Measurements from ENCODE around the gene ART5.
A peak's percentile ranks its signal among the peaks of the same experiment; 100 is the strongest.
"Not testable (repeated sequence)": the region's sequence is repeated elsewhere in the genome, so short reads cannot be mapped to it uniquely, and the experiment has no call there.

The ART5 gene

DNA sequence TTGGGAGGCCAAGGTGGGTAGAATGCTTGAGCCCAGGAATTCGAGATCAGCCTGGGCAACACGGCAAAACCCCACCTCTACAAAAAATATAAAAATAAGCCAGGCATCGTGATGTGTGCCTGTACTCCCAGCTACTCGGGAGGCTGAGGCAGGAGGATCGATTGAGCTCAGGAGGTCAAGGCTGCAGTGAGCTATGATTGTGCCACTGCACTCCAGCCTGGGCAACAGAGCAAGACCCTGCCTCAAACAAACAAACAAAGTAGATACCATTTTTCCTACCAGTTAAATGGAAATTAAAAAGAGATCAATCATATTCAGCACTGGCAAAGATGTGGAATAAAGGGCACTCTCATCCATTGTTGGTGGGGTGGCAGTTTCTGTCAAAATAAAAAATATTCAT, 15.5 kb upstream of the ART5 start:
- DNase-seq (ENCODE audit: low read depth): not testable (repeated sequence)

DNA sequence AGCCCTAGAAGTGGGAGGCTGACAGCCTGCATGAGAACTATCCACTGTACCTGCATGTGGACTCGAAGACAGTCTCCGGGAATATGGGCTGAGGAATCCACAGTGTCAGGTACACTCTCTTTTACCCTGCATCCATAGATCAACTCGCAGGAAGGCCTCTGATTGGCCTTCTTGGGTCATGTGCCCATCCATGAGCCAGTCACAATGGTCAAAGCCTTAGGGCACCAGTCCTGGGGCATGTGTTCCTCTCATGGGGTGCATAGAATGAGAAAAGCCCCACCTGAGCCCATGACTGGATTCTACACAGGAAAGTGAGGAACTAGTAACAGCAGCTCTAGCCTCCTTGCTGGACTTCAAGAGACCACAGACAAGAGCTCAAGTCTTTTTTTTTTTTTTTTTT, 13.8 kb upstream of the ART5 start:
- no peak for DNase-seq (ENCODE audit: low read depth)

DNA sequence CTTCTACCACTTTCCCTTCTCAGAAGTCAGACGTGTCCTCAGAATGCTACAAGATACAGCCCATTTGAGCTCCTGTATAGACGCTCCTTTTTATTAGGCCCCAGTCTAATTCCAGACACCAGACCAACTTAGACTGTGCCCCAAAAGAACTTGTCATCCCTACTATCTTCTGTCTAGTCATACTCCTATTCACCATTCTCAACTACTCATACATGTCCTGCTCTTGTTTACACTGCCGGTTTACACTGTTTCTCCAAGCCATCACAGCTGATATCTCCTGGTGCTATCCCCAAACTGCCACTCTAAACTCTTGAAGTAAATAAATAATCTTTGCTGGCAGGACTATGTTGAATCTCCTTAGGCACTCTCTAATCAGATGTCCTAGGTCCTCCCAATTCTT, 10.7 kb upstream of the ART5 start:
- not testable (repeated sequence) for DNase-seq (ENCODE audit: low read depth)

DNA sequence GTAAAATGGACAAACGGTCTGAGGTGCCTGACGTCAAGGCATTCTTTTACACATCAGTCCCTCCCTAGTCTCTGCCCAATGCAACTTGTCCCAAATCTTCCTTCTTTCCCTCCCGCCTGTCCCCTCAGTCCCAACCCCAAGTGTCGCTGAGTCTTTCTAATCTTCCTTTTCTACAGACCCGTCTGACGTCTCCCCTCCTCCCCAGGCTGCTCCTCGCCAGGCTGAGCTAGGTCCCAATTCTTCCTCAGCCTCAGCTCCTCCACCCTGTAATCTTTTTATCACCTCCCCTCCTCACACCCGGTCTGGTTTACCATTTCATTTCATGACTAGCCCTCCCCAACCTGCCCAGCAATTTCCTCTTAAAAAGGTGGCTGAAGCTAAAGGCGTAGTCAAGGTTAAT, 7.6 kb upstream of the ART5 start:
- not testable (repeated sequence) for DNase-seq (ENCODE audit: low read depth)

DNA sequence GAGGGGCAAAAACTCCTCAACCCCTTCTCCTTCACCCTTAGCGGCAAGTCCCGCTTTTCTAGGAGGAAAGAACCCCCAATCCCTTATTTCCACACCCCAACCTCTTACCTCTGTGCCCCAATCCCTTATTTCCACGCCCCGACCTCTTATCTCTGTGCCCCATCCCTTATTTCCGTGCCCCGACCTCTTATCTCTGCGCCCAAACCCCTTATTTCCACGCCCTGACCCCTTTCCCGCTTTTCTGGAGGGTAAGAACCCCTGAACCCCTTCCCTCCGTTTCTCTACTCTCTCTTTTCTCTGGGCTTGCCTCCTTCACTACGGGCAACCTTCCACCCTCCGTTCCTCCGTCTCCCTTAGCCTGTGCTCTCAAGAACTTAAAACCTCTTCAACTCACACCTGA, 7.1 kb upstream of the ART5 start:
- DNase-seq (ENCODE audit: low read depth): not testable (repeated sequence)

DNA sequence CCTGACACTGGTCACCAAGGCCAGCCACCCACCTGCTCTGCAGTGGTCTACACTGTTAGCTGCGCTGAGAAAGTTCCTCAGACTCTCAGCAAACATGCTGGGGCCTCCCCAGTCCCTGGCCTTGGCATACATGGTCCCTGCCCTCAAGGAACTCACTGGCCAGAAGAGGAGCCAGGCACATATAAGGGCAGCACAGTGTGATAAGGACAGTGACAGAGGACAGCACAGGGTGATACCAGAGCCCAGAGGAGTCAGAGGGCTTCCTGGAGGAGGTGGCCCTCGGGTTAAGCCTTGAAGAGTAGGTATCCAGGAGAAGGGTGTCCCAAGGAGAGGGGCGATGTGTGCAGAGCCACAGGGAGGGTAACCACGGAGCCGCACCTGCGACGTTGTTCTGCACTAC, 3.8 kb upstream of the ART5 start:
- DNase-seq (ENCODE audit: low read depth): no peak

DNA sequence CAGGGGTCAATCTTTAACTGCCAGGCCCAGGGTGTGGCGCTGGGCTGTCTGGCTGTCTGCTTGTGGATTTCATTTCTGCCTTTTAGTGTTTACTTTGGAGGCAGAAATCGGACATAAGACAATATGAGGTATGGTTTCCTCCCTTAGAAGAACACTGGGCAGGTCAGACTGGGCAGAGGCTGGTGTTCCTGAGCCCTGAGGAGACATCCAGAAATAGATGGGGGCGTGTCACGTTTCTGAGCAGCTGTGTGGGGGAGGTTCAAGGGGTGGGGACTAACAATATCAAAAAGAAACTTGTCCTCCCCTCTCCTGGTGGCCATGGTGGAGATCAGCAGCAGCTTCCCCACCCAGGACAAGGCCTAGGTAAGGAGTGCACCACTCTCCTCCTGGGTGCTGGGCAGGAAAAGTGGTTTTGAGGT, 3.0 kb upstream of the ART5 start, which contains the start of gene ART1:
TSS of gene ART1 (plus strand) at position 312 of the 419 bp plus-strand sequence. CDS start 14,086 bp downstream, outside the sequence.
- DNase-seq (ENCODE audit: low read depth): no peak

DNA sequence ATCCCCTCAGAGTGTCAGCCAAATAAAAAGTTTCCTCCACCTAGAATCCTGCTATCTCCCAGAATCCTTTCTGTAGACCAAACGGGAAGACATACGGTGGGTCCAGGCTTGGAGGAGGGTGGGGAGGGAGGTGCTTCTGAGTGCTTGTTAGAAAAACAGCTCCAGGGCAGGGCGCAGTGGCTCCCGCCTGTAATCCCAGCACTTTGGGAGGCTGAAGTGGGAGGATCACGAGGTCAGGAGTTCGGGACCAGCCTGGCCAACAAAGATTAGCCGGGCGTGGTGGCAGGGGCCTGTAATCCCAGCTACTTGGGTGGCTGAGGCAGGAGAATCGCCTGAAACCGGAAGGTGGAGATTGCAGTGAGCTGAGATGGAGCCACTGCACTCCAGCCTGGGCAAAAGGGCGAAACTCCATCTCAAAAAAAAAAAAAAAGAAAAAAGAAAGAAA, 1.3 kb upstream of the ART5 start:
- not testable (repeated sequence) for DNase-seq (ENCODE audit: low read depth)

DNA sequence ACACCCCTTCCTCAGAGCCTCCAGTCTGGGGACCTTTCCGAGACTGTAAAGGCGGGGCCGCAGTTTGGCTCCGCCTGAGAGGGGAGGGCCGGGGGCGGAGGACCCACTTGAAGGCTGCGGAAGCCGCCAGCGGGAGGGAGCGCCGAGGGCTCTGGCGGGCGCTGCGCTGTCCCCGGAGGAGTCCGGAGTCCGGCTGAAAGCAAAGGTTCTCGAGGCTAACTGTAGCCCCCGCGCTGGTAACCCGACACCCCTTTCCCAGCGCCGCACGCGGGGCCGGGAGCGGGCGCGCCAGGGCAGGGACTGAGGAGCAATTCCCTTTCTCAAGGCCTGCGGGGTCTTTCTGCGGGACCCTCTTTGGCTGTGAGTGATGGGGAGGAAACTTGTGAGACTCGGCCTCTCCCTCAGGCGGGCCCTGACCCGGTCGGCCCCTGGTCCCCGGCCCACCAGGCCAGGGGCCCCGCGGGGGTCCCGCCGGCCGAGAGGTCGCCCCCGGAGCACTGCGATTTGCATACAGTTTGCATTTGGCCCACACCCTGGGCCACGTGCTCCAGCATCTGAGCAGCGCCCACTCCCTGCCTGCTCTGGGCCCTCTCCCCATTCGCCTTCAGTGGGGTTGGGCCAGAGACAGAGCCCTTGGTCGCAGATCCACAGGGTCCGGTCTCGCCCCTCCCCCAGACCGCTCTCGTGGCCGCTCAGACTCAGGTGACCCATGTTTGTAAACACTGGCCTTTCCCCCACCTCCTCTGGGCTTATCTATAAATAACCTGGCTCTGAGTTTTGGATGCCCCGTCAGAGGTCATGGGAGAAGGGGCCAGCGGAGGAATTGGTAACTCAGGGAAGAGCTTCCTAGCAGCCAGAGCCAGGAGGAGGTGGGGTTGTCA, 519 bp upstream of the ART5 start:
- peak; percentile 74 for DNase-seq (ENCODE audit: low read depth)

DNA sequence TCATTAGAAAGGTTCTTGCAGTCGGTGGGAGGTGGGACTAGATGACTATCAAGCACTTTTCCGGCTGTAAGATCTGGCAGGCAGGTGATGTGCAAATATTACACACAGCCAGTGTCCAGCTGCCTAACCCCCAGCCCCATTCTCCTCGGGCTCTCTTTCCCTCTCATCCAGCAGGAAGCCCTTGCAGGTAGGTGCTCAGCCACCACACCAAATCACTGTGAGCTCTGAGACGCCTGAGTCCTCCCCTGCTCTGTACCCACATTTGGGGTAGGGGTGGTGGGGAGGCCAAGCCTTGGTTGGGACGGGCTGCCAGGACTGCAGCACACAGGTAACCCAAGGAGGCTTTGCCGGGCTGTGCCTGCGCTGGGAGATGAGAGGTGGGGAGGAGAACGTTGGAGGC, 601 bp downstream of the ART5 start:
- DNase-seq (ENCODE audit: low read depth): no peak

DNA sequence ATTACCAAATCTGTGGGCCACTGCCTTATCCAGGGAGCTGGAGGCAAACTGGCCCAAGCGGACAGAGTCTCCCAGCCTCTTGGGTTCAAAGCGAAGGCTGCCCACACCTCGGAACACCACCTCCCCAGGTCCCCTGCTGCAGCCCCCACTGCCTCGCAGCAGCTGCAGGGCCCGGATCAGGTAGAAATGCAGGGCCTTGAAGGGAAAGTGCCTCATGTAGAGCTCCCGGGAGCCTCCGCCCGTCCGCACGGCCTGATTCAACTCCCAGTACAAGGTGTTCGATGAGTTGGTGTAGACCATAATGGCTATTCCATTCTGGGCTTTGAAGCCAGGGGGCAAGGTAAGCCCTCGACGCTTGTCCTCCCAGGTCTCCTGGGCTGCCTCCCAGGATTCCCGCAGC, 2.0 kb downstream of the ART5 start:
- no peak for DNase-seq (ENCODE audit: low read depth)

DNA sequence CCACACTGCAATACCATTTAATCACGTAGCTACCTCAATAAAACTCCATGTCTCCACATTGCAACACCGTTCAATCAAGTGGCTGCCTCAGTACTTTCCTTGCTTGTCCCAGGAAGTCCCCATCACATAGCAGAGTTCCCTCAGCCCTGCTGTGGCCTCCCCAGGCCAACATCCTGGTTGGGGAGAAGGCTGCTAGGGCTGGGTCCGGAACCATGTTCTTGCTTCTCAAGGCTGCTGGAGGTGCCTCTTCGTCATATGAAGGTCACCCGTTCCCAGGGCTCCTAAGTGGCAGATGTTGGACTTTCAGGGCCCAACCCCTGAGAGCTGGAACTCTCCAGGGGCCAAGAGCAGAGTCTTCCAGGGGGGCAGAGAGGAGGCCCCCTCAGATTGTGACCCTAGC, 3.3 kb downstream of the ART5 start:
- no peak for DNase-seq (ENCODE audit: low read depth)

DNA sequence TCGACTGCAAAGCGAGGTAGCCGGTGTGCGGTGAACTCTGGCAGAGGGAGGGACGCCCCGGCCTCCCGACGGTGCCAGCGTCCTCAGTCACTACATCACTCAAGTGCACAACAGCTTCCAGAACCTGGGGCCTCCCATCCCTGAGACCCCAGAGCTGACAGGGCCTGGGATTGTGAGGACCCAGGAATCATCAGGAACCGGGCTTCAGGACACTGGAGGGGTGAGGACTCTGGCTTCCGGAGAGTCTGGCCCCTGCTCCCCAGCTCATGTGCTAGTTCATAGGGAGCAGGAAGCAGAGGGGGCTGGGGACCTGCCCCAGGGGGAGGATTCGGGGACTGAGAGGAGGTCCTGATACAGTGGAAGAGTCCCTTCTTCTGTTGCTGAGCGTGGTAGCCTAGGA, 4.6 kb downstream of the ART5 start:
- DNase-seq (ENCODE audit: low read depth): no peak

DNA sequence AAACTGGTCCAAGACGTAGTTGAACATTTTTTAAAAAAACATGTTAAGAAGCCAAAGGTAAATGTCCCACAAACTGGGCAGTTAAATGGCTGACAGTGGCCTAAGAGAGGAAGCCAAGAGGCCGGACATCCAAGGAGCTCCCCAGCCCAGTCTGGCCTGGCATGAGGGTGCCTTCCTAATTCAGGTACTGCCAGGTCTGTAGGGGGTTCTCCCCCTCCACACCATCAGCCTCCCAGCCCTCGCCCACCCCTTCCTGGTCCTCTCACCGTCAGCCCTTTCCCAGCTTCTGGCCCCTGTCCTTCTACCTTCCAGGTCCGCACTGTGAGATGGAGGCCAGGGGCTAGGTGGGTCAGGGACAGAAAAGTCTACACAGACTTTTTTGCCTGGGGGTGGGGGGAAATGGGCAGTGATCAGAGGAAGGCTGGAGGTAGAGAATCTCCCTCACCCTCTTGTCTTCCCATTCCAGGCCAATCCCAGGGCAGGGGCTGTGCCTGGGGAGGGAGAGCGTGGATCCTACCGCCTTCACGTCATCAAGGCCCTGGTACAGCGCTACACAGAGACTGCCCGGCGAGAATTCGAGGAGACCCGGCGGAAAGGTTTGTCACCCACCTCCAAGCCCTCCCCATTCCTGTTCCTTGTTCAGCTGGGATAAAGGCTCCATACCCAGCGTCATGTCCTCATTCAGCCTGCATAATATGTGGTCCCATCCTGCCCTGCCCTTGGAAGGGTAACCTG, 6.0 kb downstream of the ART5 start:
- DNase-seq (ENCODE audit: low read depth): no peak

DNA sequence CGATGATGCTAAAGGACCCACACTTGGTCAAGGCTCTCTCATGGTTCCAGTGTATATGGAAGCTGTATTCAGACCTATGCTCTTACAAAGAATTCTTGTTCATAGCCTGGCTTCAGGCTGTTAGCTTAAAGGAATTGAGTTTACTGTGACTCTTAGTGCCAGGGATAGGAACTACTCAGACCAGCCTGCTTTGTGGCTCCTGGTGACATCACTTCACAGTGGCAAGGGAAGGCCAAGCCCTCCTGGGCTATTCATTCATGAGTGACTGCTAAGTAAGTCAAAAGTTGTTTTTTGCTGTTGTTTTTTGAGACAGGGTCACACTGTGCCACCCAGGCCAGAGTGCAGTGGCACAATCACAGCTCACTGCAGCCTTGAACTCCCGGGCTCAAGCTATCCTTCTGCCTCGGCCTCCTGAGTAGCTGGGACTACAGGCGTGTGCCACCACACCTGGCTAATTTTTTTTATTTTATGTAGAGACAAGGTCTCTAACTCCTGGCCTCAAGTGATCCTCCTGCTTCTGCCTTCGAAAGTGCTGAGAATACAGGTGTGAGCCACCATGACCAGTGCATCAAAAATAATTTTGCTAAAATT, 9.6 kb downstream of the ART5 start:
- DNase-seq (ENCODE audit: low read depth): no peak

DNA sequence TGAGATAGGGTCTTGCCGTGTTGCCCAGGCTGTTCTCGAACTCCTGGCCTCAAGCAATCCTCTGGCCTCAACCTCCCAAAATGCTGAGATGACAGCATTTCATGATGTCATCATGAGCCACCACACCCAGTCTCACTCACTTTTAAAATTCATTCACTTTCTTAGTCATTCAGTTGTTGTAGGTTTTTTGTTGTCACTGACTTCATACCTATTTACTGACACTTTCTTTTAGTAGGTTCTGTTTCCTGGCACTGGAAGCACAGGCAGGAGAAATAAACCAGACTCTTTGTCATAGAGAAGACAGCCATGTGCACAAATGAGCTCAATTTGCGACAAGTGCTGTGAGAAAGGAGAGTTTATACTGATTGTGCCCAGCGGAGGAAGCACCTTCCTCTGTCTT, 10.5 kb downstream of the ART5 start:
- no peak for DNase-seq (ENCODE audit: low read depth)

DNA sequence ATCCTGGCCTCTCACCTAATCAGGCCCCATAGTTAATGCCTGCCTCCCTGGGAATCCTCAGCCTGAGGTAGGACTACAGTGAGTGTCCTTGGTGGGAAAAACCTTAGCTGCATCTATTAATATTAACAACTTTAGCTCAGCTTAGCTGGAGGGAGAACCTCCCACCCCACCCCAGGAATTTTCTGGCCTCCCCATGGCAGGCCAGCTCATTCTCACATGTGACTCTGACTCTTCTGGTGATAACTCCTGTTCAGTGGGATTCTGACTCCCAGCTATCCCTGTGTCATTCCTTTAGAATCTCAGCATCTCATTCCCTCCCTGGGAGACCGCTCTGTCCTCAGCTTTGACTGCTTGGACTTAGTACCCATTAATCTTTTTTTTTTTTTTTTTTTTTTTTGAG, 14.5 kb downstream of the ART5 start:
- peak; percentile 59 for DNase-seq (ENCODE audit: low read depth)

DNA sequence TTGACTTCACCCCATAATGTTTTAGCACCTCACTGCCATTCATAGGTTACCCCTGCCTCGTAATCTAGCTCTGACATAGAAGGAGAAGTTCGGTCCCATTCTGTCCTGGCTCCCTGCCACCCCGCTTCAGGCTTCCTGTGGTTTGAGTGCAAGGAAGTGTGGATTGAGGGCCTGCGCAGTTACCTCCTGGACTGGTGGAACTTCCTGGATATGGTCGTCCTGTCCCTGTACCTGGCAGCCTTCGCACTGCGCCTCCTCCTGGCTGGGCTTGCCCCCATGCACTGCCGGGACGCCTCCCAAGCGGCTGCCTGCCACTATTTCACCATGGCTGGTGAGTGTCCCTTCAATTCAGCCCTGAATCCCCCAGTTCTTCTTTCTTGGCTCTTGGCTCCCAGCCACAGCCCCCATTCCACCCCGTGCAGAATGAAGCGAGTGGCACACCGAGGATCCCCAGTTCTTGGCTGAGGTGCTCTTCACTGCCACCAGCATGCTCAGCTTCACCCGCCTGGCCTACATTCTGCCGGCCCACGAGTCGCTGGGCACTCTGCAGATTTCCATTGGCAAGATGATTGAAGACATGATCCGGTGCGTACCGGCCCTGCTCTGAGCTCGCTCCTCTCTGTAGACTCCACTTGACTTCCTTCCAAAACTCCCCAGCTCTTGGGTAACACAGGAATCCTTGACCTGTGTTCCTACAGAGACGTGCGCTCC, 15.4 kb downstream of the ART5 start:
- DNase-seq (ENCODE audit: low read depth): no peak

DNA sequence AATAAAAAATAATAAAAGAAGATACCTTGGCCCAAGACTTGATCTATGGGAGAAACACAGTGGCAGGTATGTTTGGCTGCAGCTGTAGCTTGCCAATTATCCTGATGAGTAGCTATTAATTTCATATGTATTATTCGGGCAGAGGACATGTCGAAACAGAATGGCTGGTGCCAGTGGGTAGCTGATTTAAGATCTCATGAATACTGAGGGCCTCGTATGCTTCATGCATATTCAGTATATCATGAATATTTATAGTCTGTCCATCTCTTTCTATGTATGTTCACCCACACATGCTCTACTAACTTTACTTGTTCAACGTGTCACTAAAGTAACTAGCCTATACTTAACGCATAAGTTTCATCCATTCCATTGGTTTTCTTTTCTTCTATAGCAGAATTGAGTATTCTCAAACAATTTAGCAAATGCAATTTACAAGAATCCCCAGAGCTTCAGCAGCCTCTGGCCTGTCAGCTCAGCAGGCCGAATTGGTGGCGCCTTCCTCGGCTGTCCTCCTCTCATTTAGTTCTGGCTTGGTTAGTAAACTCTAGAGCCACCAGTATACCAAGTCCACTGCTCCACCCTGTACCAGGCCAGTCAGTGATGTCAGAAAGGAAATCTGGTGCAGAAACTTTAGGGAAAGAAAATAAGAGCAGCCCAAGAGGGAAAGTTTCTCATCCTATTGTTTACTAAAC, 17.9 kb downstream of the ART5 start:
- DNase-seq (ENCODE audit: low read depth): no peak

DNA sequence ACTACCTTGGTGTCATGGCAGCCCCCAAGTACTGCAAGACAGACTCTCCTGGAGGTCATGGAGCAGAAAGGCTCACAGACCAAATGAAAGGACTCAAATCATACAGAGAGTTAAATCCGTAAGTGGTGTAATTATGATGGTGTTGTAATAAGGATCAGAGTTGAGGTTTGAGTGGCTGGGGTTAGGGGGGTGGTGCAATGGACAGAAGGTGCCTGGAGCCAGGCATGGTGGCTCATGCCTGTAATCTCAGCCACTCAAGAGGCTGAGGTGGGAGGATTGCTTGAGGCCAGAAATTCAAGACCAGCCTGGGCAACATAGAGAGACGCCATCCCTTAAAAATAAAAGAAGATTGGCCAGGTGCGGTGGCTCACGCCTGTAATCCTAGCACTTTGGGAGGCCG, 18.7 kb downstream of the ART5 start:
- no peak for DNase-seq (ENCODE audit: low read depth)

DNA sequence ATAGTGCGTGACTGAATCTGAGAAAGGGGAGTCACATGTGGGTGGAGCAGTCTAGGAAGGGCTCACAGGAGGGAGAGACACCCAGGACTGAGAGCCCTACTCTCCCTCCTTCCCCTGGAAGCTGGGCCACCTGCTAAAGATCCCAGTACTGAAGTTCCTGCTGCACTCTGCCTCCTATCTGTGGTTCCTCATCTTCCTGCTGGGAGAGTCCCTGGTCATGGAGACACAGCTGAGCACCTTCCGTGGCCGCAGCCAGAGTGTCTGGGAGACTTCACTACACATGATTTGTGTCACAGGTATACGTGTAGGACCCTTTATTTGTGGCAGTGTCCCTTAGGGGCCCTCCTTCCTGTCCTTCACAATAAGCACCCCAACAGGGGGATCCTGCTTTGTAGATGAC, 19.3 kb downstream of the ART5 start:
- DNase-seq (ENCODE audit: low read depth): no peak

DNA sequence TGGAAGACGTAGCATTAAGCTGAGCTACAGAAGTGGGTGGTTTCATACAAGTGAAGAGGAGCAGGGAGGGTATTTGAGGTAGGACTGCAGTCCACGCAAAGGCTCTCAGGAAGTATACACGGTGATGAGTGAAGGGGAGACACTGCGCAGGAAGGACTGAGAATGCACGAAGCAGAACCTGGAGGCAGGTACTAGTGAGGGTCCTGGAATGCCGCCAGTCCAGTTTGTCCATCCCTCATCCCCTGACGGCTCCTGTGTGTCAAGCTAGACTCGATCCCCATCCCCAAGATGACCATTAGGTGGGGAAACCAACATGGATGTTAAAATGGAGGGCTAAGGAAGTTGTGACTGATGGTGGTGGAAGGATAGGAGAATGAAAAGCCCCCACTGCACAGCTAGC, 23.8 kb downstream of the ART5 start:
- no peak for DNase-seq (ENCODE audit: low read depth)

Data from iris pigment epithelial cell (primary cell).